Activated T-helper 2 cell treated with anti-CD3 and anti-CD28 coated beads, Interferon-gamma antibody, Interleukin-2, Interleukin-4, amounts not matched to agents 10 μg/mL and 5 μg/mL and 100 μg/mL, durations not matched to agents 14 hours and 24 hours and 36 hours (primary cell): ENCODE measurements around the gene SLAIN1. TPM values are rescaled to one million over a fixed set of nuclear protein-coding genes. Genes with fewer than 3 reads are reported as not detected.

Experiments used
- DNase-seq: peaks from one replicate; pipeline ENCODE4 v3.0.0; 2021; ENCODE audit warnings: low spot score
- H3K27ac Mint-ChIP-seq: one replicate; pipeline ENCODE4 v1.8.0; 2021; ENCODE audit warnings: mixed read lengths
- H3K27me3 Mint-ChIP-seq: one replicate; pipeline ENCODE4 v1.8.0; 2021; ENCODE audit warnings: low read depth, mixed read lengths
- H3K36me3 Mint-ChIP-seq: one replicate; pipeline ENCODE4 v1.8.0; 2021; ENCODE audit warnings: low read depth, mixed read lengths
- H3K4me1 Mint-ChIP-seq: one replicate; pipeline ENCODE4 v1.8.0; 2021; ENCODE audit warnings: low read depth, mixed read lengths
- H3K4me3 Mint-ChIP-seq: one replicate; pipeline ENCODE4 v1.8.0; 2021; ENCODE audit warnings: low read depth, mild to moderate bottlenecking, moderate library complexity, mixed read lengths
- H3K9me3 Mint-ChIP-seq: one replicate; pipeline ENCODE4 v1.8.0; 2021; ENCODE audit warnings: mixed read lengths
- intact Hi-C: fragments of 100-400 bp; cut with micrococcal nuclease; formaldehyde crosslinking; loops from one replicate; pipeline ENCODE4 v1.15.1; 2023
- total RNA-seq: library from RNA; stranded (reverse); gene quantifications from 2 replicates; pipeline ENCODE4 v1.2.3, GENCODE V29; 2022

SLAIN1 gene
- total RNA-seq, 1 donor from 2014 or later, result 33.3 TPM

DNA sequence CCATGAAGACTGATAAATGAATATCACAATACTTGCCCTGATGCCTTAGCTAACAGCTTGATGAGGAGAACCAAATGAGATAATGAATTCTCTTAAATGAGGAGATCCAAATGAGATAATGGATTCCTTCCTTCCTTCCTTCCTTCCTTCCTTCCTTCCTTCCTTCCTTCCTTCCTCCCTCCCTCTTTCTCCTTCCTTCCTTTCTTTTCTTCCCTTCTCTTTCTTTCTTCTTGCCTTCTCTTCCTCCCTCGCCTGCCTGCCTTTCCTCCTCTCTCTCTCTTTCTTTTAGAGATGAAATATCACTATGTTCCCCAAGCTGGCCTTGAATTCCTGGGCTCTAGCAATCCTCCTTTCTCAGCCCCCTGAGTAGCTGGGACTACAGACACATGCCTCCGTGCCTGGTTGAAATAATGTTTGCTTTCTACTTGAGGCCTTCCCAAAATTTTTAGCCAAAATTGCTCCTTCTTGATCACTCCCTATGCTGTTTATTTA, 4.0 kb upstream of the SLAIN1 start:
- no peak overlapping the region for H3K27ac Mint-ChIP-seq
- no peak overlapping the region for H3K4me3 Mint-ChIP-seq
- no peak for DNase-seq
- peaks cover 45% of the 10 kb centered on the region for H3K27me3 Mint-ChIP-seq
- no peaks in the 10 kb centered on the region for H3K9me3 Mint-ChIP-seq
- H3K4me1 Mint-ChIP-seq, result peaks cover 19% of the 10 kb centered on the region
- intact Hi-C loops, result loop anchor here (10.0 kb wide), 1 partner anchor 809 kb away; the partner anchor contains the start of gene KCTD12
- H3K36me3 Mint-ChIP-seq, result no peaks in the 10 kb centered on the region

DNA sequence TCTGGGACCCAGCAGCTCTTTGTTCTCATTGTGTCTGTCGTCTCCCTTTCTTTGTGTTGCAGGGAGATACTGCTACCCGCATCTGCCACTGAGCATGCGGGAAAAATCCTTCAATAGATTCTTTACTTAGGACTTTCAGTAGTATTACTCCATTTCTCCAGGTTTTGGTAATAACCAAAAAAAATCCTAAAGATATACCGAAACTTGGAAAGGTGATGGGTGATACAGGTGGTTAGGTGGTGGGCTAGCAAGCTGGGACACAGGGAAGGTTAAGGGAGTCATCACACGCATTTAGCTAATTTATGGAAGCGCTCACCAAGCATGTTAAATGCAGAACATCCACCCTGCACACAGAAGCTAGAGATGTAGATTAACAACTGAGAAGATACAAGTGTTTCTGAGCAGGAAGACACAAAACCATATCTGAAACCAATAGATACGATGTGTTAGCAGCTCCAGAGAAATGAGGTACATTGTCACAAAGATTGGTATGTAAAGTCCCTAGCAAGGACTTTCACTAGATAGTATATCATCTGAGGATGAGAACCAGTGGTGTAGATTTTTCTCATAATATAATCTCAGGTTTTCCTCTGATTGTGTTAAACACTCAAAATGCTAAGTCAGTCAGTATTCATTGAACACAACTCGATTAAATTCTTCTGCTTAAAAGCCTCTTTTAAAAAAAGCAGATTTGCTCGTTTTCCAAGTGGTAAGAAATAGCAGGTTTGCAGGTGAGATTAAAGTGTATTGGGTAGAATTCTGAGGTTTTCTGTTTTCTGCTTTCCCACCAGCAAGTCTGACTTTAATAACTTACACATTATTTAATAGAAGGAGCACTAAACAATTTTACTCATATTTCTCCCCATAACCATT, 1.2 kb upstream of the SLAIN1 start:
- H3K27ac Mint-ChIP-seq, result no peak overlapping the region
- peaks cover 2% of the 10 kb centered on the region for H3K36me3 Mint-ChIP-seq
- peaks cover 33% of the 10 kb centered on the region for H3K4me1 Mint-ChIP-seq
- DNase-seq, result no peak
- H3K4me3 Mint-ChIP-seq, result no peak overlapping the region
- peaks cover 35% of the 10 kb centered on the region for H3K27me3 Mint-ChIP-seq
- H3K9me3 Mint-ChIP-seq, result no peaks in the 10 kb centered on the region
- intact Hi-C loops, result loop anchor here (1.0 to 10.0 kb wide), 4 partner anchors 56 to 811 kb away; partner anchors contain the start of genes FBXL3 and KCTD12

DNA sequence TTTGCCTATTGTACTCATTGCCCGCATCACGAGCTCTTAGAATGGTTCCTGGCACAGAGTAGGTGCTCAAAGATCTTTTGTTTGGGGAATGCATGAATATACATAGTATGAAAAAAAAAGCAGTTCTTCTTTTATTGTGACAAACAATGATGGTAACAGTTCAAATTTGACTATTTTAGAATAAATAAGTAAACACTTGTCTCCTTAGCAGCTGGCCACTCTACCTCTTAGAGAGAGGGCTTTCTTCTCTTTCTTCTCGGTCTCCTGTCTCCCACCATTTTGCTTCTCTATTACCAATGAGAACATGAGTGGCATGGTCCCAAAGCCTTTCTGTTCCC, 639 bp upstream of the SLAIN1 start:
- no peaks in the 10 kb centered on the region for H3K9me3 Mint-ChIP-seq
- H3K4me3 Mint-ChIP-seq, result peak overlapping the region; percentile 79
- H3K4me1 Mint-ChIP-seq, result peaks cover 33% of the 10 kb centered on the region
- peaks cover 29% of the 10 kb centered on the region for H3K27me3 Mint-ChIP-seq
- peak overlapping the region; percentile 54 for H3K27ac Mint-ChIP-seq
- DNase-seq, result no peak
- intact Hi-C loops, result loop anchor here (1.0 to 10.0 kb wide), 4 partner anchors 55 to 812 kb away; partner anchors contain the start of genes FBXL3 and KCTD12
- H3K36me3 Mint-ChIP-seq, result peaks cover 2% of the 10 kb centered on the region

DNA sequence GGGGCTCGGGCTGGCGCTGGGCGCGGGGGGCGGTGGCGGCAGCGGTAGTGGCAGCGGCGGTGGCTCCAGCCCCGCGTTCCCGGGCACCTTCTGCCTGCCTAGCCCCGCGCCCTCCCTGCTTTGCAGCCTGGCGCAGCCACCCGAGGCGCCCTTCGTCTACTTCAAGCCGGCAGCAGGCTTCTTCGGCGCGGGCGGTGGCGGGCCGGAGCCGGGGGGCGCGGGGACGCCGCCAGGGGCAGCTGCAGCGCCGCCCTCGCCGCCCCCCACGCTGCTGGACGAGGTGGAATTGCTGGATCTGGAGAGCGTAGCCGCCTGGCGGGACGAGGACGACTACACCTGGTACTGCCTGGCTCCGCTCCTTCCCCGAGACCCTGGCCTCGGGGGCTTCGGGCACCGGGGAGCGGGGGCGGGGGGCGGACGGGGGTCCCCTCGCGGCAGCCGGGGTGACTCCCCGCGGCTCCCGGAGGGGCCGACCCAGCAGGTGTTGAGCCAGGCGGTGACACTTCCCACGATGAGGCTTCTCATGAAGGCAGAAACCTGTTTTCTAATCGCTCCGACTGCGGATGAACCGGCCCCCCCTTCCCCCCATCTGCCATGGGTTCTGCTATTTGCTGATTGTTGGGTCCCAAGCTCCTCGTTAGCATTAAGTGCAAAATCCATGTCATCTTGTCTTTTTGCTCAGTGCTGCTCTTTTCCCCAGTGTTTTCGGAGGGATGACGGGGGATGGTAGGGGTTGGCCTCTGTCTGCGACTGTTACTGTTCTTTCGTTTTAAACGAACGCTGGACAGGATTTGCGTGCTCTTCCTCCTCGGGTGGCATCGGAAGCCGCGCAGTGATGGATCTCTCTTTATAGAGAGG, 943 bp downstream of the SLAIN1 start:
- H3K4me1 Mint-ChIP-seq, result peaks cover 39% of the 10 kb centered on the region
- H3K9me3 Mint-ChIP-seq, result peaks cover 4% of the 10 kb centered on the region
- peaks cover 10% of the 10 kb centered on the region for H3K36me3 Mint-ChIP-seq
- peak; percentile 39 for DNase-seq
- peaks cover 22% of the 10 kb centered on the region for H3K27me3 Mint-ChIP-seq
- intact Hi-C loops, result loop anchor here (1.0 to 10.0 kb wide), 5 partner anchors 16 to 814 kb away; partner anchors contain the start of gene KCTD12
- peak overlapping the region; percentile 98 for H3K4me3 Mint-ChIP-seq
- peak overlapping the region; percentile 92 for H3K27ac Mint-ChIP-seq

DNA sequence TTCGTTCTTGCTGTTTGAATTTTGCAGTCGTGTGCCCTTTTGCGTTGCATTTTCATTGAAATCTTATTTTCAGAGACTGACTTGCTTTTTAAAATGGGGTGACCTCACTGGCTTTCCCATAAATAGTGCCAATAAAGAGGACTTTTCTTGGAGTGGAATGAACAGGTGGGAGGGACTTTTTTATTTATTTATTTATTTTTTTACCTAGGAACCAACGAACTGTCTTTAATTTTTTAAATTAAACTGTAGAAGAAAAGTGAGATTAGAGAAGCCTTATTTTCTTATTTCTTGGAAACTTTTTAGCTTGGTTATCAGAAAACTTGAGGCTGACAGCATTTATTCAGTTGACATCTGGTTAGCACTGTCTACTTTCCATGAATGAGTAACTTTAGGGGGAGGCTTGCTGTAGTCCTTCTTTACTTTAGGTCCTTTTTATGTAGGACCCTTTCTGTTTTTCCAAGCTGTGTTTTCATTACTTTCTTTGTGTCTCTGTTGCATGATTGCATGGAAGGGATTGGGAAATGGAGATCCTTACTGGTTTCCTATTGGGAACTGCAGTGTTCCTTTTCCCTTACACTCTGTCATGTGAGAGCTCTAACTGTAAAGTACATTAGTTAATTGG, 1.7 kb downstream of the SLAIN1 start:
- H3K27me3 Mint-ChIP-seq, result peaks cover 16% of the 10 kb centered on the region
- peak overlapping the region; percentile 98 for H3K4me3 Mint-ChIP-seq
- peaks cover 4% of the 10 kb centered on the region for H3K9me3 Mint-ChIP-seq
- peak overlapping the region; percentile 92 for H3K27ac Mint-ChIP-seq
- intact Hi-C loops, result loop anchor here (1.0 to 10.0 kb wide), 5 partner anchors 16 to 814 kb away; partner anchors contain the start of gene KCTD12
- no peak for DNase-seq
- H3K36me3 Mint-ChIP-seq, result peaks cover 10% of the 10 kb centered on the region
- peaks cover 39% of the 10 kb centered on the region for H3K4me1 Mint-ChIP-seq

DNA sequence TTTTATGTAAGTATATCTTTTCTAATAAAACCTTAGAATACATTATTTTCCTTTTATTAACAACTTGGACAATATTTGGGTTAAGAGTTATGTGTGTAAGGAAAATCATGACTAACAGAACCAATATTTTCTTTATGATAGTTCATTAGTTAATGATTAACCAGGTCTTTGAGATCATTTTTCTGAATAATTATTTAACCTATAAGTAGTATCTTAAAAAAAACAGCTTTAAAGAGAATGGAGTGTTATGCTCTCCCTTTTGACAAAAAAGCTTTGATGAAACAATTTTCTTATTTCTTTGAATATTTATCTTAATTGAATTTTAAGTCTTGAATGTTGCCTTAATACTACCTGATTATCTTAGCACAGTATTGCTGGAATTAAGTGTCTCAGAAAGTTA, 3.8 kb downstream of the SLAIN1 start:
- Mint-ChIP-seq H3K36me3 (peaks cover 15% of the 10 kb centered on the region), H3K4me3 (no peak overlapping the region), H3K9me3 (peaks cover 7% of the 10 kb centered on the region), H3K27ac (no peak overlapping the region), H3K27me3 (peaks cover 3% of the 10 kb centered on the region), H3K4me1 (peaks cover 31% of the 10 kb centered on the region)
- no peak for DNase-seq
- intact Hi-C loops, result no loop called here

DNA sequence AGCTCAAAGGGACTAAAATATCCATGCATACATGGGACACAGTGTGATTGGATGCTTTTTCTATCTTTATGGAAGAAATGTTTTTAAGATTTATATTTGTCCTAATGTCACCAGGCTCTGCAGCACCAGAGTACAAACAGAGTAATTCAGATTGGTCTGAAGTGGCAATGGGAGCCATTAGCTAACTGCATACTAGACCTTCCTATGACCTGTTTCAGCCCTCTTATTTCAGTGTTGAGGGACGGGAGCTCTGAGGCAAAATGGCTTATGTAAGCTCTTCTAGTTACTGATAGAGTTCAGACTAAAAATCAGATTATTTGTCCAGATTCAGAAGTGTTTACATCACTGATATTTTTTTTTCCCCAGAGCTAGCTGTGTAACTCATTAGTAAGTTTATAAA, 4.9 kb downstream of the SLAIN1 start:
- H3K27me3 Mint-ChIP-seq, result no peaks in the 10 kb centered on the region
- peaks cover 17% of the 10 kb centered on the region for H3K9me3 Mint-ChIP-seq
- H3K27ac Mint-ChIP-seq, result no peak overlapping the region
- intact Hi-C loops, result no loop called here
- H3K36me3 Mint-ChIP-seq, result peaks cover 26% of the 10 kb centered on the region
- H3K4me3 Mint-ChIP-seq, result no peak overlapping the region
- no peak for DNase-seq
- H3K4me1 Mint-ChIP-seq, result peaks cover 24% of the 10 kb centered on the region

DNA sequence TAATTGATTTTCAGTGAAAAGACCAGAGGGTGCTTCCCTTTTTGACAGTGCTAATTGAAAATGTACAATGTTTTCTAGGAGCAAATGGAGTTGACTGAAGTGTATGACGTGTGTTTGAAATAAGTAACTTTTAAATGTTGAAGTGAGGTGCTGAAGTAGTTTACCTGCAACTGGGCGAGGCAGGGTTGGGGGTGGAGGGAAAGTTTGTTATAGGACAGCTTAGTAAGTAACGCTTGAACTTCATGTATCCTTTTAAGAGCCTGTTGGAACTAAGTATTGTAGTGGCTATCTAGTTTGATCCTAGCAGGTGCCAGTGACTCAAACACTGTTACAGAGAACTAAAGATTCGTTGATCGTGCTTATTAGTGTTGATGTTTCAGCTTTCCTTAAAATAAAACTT, 5.9 kb downstream of the SLAIN1 start:
- no peak overlapping the region for H3K27ac Mint-ChIP-seq
- peaks cover 24% of the 10 kb centered on the region for H3K4me1 Mint-ChIP-seq
- no peak overlapping the region for H3K4me3 Mint-ChIP-seq
- no peak for DNase-seq
- peaks cover 36% of the 10 kb centered on the region for H3K36me3 Mint-ChIP-seq
- H3K27me3 Mint-ChIP-seq, result no peaks in the 10 kb centered on the region
- H3K9me3 Mint-ChIP-seq, result peaks cover 28% of the 10 kb centered on the region
- intact Hi-C loops, result no loop called here

DNA sequence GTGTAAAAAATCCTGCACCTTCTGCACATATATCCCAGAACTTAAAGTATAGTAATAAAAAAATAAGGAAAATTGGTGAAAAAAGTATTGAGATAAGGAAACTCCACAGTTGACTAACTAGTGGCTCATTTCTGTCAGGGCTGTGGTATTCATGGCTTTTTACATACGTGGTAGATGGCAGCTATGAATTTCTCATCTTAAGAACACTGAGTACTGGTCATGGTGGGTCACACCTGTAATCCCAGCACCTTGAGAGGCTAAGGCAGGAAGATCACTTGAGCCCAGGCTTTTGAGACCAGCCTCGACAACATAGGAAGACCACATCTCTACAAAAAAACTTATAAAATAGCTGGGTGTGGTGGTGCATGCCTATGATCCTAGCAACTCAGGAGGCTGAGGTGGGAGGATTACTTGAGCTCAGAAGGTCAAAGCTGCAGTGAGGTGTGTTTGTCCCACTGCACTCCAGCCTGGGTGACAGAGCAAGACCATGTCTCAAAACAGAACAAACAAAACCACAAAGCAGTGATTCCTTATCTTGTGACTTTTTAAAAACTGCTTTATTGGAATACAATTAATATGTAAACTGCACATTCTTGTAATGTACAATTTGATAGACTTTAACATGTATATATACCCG, 16.8 kb downstream of the SLAIN1 start:
- H3K36me3 Mint-ChIP-seq, result peaks cover 45% of the 10 kb centered on the region
- no peak for DNase-seq
- no peaks in the 10 kb centered on the region for H3K27me3 Mint-ChIP-seq
- H3K4me1 Mint-ChIP-seq, result peaks cover 23% of the 10 kb centered on the region
- intact Hi-C loops, result loop anchor here (2.0 kb wide), 2 partner anchors 15 to 17 kb away; no protein-coding TSS in a partner anchor
- H3K9me3 Mint-ChIP-seq, result peaks cover 43% of the 10 kb centered on the region
- no peak overlapping the region for H3K27ac Mint-ChIP-seq
- H3K4me3 Mint-ChIP-seq, result no peak overlapping the region

DNA sequence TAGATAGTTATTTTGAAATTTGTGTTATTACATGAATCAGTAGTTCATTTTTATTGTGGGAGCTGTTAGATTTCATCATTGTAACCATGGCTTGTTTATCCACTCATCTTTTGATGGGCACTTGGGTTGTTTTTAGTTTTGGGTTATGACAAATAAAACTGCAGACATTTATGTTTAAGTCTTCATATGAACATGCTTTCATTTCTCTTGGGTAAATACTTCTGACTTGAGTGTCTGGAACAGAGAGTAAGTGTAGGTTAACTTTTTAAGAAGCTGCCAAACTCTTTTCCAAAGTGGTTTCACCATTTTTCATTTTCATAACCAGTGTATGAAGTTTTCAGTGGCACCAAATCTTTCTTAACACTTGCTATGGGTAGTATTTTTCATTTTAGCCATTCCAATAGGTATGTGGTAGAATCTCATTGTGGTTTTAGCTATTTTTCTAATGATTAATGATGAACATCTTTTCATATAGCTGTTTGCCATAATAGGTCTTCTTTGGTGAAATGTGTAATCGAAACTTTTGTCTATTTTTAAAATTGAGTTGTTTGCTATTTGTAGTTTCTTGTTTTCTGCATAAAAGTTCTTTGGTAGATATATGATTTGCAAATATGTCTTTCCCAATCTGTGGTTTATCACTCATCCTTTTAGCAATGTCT, 17.9 kb downstream of the SLAIN1 start:
- H3K4me1 Mint-ChIP-seq, result peaks cover 24% of the 10 kb centered on the region
- no peaks in the 10 kb centered on the region for H3K27me3 Mint-ChIP-seq
- no peak for DNase-seq
- H3K9me3 Mint-ChIP-seq, result peaks cover 35% of the 10 kb centered on the region
- peaks cover 48% of the 10 kb centered on the region for H3K36me3 Mint-ChIP-seq
- intact Hi-C loops, result loop anchor here (1.0 to 2.0 kb wide), 3 partner anchors 15 to 22 kb away; no protein-coding TSS in a partner anchor
- H3K27ac Mint-ChIP-seq, result peak overlapping the region; percentile 30
- H3K4me3 Mint-ChIP-seq, result no peak overlapping the region

DNA sequence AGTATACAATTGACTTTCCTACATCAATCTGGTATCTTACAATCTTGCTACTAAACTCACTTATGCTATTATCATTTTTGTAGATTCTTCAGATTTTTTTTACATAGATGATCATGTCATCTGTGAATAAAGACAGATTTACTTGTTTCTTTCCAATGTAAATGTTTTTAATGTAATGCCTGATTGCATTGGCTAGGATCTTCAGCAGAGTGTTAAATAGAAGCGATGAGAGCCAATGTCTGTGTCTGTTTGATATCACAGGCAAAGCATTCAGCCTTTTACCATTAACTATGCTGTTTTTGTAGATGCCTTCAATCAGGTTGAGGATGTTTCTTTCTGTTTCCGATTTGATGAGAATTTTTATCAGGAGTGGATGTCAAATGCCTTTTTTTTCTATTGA, 19.2 kb downstream of the SLAIN1 start:
- no peak for DNase-seq
- intact Hi-C loops, result no loop called here
- Mint-ChIP-seq H3K27ac (no peak overlapping the region), H3K4me3 (no peak overlapping the region), H3K36me3 (peaks cover 48% of the 10 kb centered on the region), H3K4me1 (peaks cover 32% of the 10 kb centered on the region), H3K27me3 (no peaks in the 10 kb centered on the region), H3K9me3 (peaks cover 21% of the 10 kb centered on the region)
